Measurements from ENCODE around the gene RTN4RL2. TPM values are rescaled to one million over a fixed set of nuclear protein-coding genes. Genes with fewer than 3 reads are reported as not detected.
A peak's percentile ranks its signal among the peaks of the same experiment; 100 is the strongest.

The RTN4RL2 gene
- total RNA-seq, 3 donors from 2014 or later (not counting 1 experiment from before 2014, with no cell fraction given) = 0.38 to 0.61 (median 0.48) TPM

GRCh38 chr11:57498540-57498939, 38.2 kb downstream of the RTN4RL2 start:
- no peaks in the 10 kb centered on the region for H3K9me3 Mint-ChIP-seq
- no peaks in the 10 kb centered on the region for H3K36me3 Mint-ChIP-seq
- H3K27me3 Mint-ChIP-seq (ENCODE audit: low read depth in 2 of 2) = no peaks in the 10 kb centered on the region
- no peak for TF ChIP-seq CTCF (IDR thresholded peaks at IDR 0.05)
- H3K4me1 Mint-ChIP-seq = peaks cover 0 to 7% of the 10 kb centered on the region in 2 donors
- Histone ChIP-seq H3K4me3 (ENCODE audit: low read length) (no peak overlapping the region), H3K4me1 (ENCODE audit: control insufficient read depth, insufficient read depth, low read length) (no peaks in the 10 kb centered on the region), H3K36me3 (ENCODE audit: control insufficient read depth, insufficient read depth, low read length) (peaks cover 3% of the 10 kb centered on the region), H3K27ac (ENCODE audit: low read length) (no peak overlapping the region), H3K9me3 (ENCODE audit: control insufficient read depth, insufficient read depth, low read length) (no peaks in the 10 kb centered on the region), H3K27me3 (ENCODE audit: control insufficient read depth, insufficient read depth, low read length) (no peaks in the 10 kb centered on the region)
- intact Hi-C loops (cut with micrococcal nuclease) = loop anchor here (10.0 kb wide), 1 partner anchor 306 kb away; no protein-coding TSS in a partner anchor
- no peak for DNase-seq
- H3K27ac Mint-ChIP-seq = no peak overlapping the region
- no peak overlapping the region for H3K4me3 Mint-ChIP-seq
- ATAC-seq = no peak
- WGBS (ENCODE audit: insufficient coverage) = 98% methylated on average over 6 of the region's 6 CpGs

GRCh38 chr11:57499413-57499982, 39.2 kb downstream of the RTN4RL2 start:
- 44% methylated on average over 34 of the region's 35 CpGs for WGBS (ENCODE audit: insufficient coverage)
- no peak overlapping the region for H3K27ac Mint-ChIP-seq
- H3K4me1 ChIP-seq (ENCODE audit: control insufficient read depth, insufficient read depth, low read length) = no peaks in the 10 kb centered on the region
- ATAC-seq (peak; percentile 72 to 98 (median 88)), DNase-seq (peak in 1 of 2 donors; percentile 22)
- H3K27me3 ChIP-seq (ENCODE audit: control insufficient read depth, insufficient read depth, low read length) = no peaks in the 10 kb centered on the region
- H3K4me3 ChIP-seq (ENCODE audit: low read length) = no peak overlapping the region
- H3K4me1 Mint-ChIP-seq = peaks cover 0 to 7% of the 10 kb centered on the region in 2 donors
- intact Hi-C loops (cut with micrococcal nuclease) = loop anchor here (10.0 kb wide), 1 partner anchor 305 kb away; no protein-coding TSS in a partner anchor
- peaks cover 3% of the 10 kb centered on the region for H3K36me3 ChIP-seq (ENCODE audit: control insufficient read depth, insufficient read depth, low read length)
- no peaks in the 10 kb centered on the region for H3K36me3 Mint-ChIP-seq
- H3K9me3 Mint-ChIP-seq = no peaks in the 10 kb centered on the region
- H3K27me3 Mint-ChIP-seq (ENCODE audit: low read depth in 2 of 2) = no peaks in the 10 kb centered on the region
- H3K4me3 Mint-ChIP-seq = no peak overlapping the region
- no peak overlapping the region for H3K27ac ChIP-seq (ENCODE audit: low read length)
- no peaks in the 10 kb centered on the region for H3K9me3 ChIP-seq (ENCODE audit: control insufficient read depth, insufficient read depth, low read length)
- no peak for TF ChIP-seq CTCF (IDR thresholded peaks at IDR 0.05)

GRCh38 chr11:57499983-57500461, 39.7 kb downstream of the RTN4RL2 start:
- Mint-ChIP-seq H3K27me3 (ENCODE audit: low read depth in 2 of 2) (no peaks in the 10 kb centered on the region), H3K27ac (no peak overlapping the region), H3K9me3 (no peaks in the 10 kb centered on the region), H3K4me1 (peaks cover 0 to 7% of the 10 kb centered on the region in 2 donors), H3K4me3 (no peak overlapping the region), H3K36me3 (no peaks in the 10 kb centered on the region)
- Histone ChIP-seq H3K36me3 (ENCODE audit: control insufficient read depth, insufficient read depth, low read length) (peaks cover 3% of the 10 kb centered on the region), H3K9me3 (ENCODE audit: control insufficient read depth, insufficient read depth, low read length) (no peaks in the 10 kb centered on the region), H3K27me3 (ENCODE audit: control insufficient read depth, insufficient read depth, low read length) (no peaks in the 10 kb centered on the region), H3K27ac (ENCODE audit: low read length) (no peak overlapping the region), H3K4me3 (ENCODE audit: low read length) (no peak overlapping the region), H3K4me1 (ENCODE audit: control insufficient read depth, insufficient read depth, low read length) (no peaks in the 10 kb centered on the region)
- 79% methylated on average over 11 of the region's 12 CpGs for WGBS (ENCODE audit: insufficient coverage)
- no peak for TF ChIP-seq CTCF (IDR thresholded peaks at IDR 0.05)
- no peak for ATAC-seq
- intact Hi-C loops (cut with micrococcal nuclease) = loop anchor here (10.0 kb wide), 1 partner anchor 305 kb away; no protein-coding TSS in a partner anchor
- DNase-seq = no peak

- 93% methylated on average over 8 of the region's 8 CpGs for WGBS (ENCODE audit: insufficient coverage)
- Mint-ChIP-seq H3K27ac (no peak overlapping the region), H3K27me3 (ENCODE audit: low read depth in 2 of 2) (no peaks in the 10 kb centered on the region), H3K4me1 (peaks cover 0 to 7% of the 10 kb centered on the region in 2 donors), H3K36me3 (no peaks in the 10 kb centered on the region), H3K4me3 (no peak overlapping the region), H3K9me3 (no peaks in the 10 kb centered on the region)
- no peaks in the 10 kb centered on the region for H3K9me3 ChIP-seq (ENCODE audit: control insufficient read depth, insufficient read depth, low read length)
- no peak for ATAC-seq
- intact Hi-C loops (cut with micrococcal nuclease) = no loop called here
- no peak for DNase-seq
- no peaks in the 10 kb centered on the region for H3K27me3 ChIP-seq (ENCODE audit: control insufficient read depth, insufficient read depth, low read length)
- no peak overlapping the region for H3K4me3 ChIP-seq (ENCODE audit: low read length)
- TF ChIP-seq CTCF (IDR thresholded peaks at IDR 0.05) = no peak
- peaks cover 3% of the 10 kb centered on the region for H3K36me3 ChIP-seq (ENCODE audit: control insufficient read depth, insufficient read depth, low read length)
- no peaks in the 10 kb centered on the region for H3K4me1 ChIP-seq (ENCODE audit: control insufficient read depth, insufficient read depth, low read length)
- H3K27ac ChIP-seq (ENCODE audit: low read length) = no peak overlapping the region
Observed at GRCh38 chr11:57500515-57500914, 40.2 kb downstream of the RTN4RL2 start.

Data from natural killer cell (primary cell).